NB4 (cell line): ENCODE results near the gene CYP17A1.

Experiments
- CTCF ChIP-seq: IDR thresholded peaks from one replicate; pipeline ENCODE4 v1.5.1; 2012; ENCODE audit warnings: low read depth, low read length
- POLR2A ChIP-seq: IDR thresholded peaks from 2 replicates; pipeline ENCODE4 v1.6.1; 2011; ENCODE audit warnings: mild to moderate bottlenecking; ENCODE audit not compliant: insufficient read length; ENCODE audit errors: extremely low read depth
- TF ChIP-seq, protein P1 (sequence below): IDR thresholded peaks from 2 replicates; pipeline ENCODE4 v1.6.1; 2011; ENCODE audit warnings: low read depth, low read length

DNA sequence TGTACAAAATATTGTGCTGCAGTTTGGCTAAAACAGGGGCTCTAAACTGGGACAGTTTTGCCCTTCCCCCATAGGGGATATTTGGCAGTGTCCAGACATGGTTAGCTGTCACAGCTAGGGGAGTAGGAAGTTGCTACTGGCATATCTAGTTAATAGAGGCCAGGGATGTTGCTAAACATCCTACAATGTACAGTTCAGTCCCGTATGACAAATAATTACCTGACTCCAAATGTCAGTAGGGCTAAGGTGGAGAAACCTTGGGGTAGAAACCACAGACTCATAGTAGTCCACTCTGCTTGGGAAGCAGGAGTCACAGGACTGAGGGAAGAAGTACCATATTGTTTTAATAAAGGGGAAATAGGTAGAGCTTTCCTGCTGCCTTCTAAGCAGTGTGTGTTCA, 53.6 kb downstream of the CYP17A1 start:
- no peak for TF ChIP-seq CTCF
- TF ChIP-seq, protein P1, sequence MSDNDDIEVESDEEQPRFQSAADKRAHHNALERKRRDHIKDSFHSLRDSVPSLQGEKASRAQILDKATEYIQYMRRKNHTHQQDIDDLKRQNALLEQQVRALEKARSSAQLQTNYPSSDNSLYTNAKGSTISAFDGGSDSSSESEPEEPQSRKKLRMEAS: no peak
- no peak for TF ChIP-seq POLR2A
